ENCODE results near the gene CLTCL1.

DNA sequence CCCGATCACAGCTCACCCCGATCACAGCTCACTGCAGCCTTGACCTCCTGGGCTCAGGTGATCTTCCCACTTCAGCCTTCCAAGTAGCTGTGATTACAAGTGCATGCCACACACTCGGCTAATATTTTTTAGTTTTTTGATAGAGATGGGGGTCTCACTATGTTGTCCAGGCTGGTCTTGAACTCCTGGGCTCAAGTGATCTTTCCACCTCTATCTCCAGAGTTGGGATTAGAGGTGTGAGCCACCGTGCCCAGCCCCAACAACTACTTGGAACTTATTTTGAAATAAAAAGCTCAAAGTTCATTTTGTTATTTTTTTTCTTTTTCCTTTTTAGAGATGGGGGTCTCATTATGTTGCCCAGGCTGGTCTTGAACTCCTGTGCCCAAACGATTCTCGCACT lies 85.2 kb downstream of the CLTCL1 start:
- TF ChIP-seq POLR2A (IDR thresholded peaks at IDR 0.05), result no peak
- TF ChIP-seq, protein P1, sequence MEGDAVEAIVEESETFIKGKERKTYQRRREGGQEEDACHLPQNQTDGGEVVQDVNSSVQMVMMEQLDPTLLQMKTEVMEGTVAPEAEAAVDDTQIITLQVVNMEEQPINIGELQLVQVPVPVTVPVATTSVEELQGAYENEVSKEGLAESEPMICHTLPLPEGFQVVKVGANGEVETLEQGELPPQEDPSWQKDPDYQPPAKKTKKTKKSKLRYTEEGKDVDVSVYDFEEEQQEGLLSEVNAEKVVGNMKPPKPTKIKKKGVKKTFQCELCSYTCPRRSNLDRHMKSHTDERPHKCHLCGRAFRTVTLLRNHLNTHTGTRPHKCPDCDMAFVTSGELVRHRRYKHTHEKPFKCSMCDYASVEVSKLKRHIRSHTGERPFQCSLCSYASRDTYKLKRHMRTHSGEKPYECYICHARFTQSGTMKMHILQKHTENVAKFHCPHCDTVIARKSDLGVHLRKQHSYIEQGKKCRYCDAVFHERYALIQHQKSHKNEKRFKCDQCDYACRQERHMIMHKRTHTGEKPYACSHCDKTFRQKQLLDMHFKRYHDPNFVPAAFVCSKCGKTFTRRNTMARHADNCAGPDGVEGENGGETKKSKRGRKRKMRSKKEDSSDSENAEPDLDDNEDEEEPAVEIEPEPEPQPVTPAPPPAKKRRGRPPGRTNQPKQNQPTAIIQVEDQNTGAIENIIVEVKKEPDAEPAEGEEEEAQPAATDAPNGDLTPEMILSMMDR (IDR thresholded peaks at IDR 0.05), result no peak

All from heart left ventricle (tissue), 13 donors.